HG03060 (cell line): Measurements from ENCODE around the gene PHF21B.

Experiments
- ATAC-seq: cut with Tn5 transposase; IDR thresholded peaks from one replicate; pipeline ENCODE4 v1.9.1; 2021; ENCODE audit warnings: low read depth, moderate number of reproducible peaks; ENCODE audit not compliant: unreplicated experiment

PHF21B gene

GRCh38 chr22:45019861-45020655, 10.3 kb upstream of the PHF21B start:
- ATAC-seq = no peak

GRCh38 chr22:45014654-45015053, 4.8 kb upstream of the PHF21B start:
- no peak for ATAC-seq

- no peak for ATAC-seq
Observed at GRCh38 chr22:45013138-45013537, 3.3 kb upstream of the PHF21B start.

GRCh38 chr22:45010532-45010900, 711 bp upstream of the PHF21B start:
- no peak for ATAC-seq

- ATAC-seq = no peak
Observed at GRCh38 chr22:45008751-45009605, 827 bp downstream of the PHF21B start.

- no peak for ATAC-seq
Observed at GRCh38 chr22:45008186-45008681, 1.6 kb downstream of the PHF21B start.

GRCh38 chr22:45007391-45008185, 2.2 kb downstream of the PHF21B start:
- no peak for ATAC-seq

- ATAC-seq = no peak
Observed at GRCh38 chr22:45006964-45007390, 2.8 kb downstream of the PHF21B start.

- ATAC-seq = no peak
Observed at GRCh38 chr22:45006111-45006963, 3.5 kb downstream of the PHF21B start.

- no peak for ATAC-seq
Observed at GRCh38 chr22:45001653-45002052, 8.2 kb downstream of the PHF21B start.

- ATAC-seq = no peak
Observed at GRCh38 chr22:45000330-45000729, 9.5 kb downstream of the PHF21B start.

GRCh38 chr22:44999687-45000086, 10.1 kb downstream of the PHF21B start:
- no peak for ATAC-seq

GRCh38 chr22:44999231-44999630, 10.6 kb downstream of the PHF21B start:
- ATAC-seq = no peak

GRCh38 chr22:44998296-44998695, 11.5 kb downstream of the PHF21B start:
- ATAC-seq = no peak

GRCh38 chr22:44997060-44997459, 12.7 kb downstream of the PHF21B start:
- no peak for ATAC-seq

- ATAC-seq = no peak
Observed at GRCh38 chr22:44996648-44997047, 13.2 kb downstream of the PHF21B start.

- no peak for ATAC-seq
Observed at GRCh38 chr22:44996120-44996519, 13.7 kb downstream of the PHF21B start.

GRCh38 chr22:44995715-44996114, 14.1 kb downstream of the PHF21B start:
- no peak for ATAC-seq

GRCh38 chr22:44995105-44995514, 14.7 kb downstream of the PHF21B start:
- no peak for ATAC-seq
